Activated B cell treated with CpG ODN at 0.5 μM for 24 hours (primary cell): ENCODE data around the gene ARL14. TPM values are rescaled to one million over a fixed set of nuclear protein-coding genes. Genes with fewer than 3 reads are reported as not detected.

Source experiments
- ATAC-seq: fragments of 200-7000 bp; cut with Tn5 transposase; one replicate; pipeline ENCODE4 v1.10.0; 2021; ENCODE audit warnings: low read depth, mild to moderate bottlenecking, moderate library complexity
- CTCF ChIA-PET: fragments of 350-600 bp; sonication (Branson Sonifier 250); formaldehyde crosslinking; loops from one replicate; lab custom pipeline; 2021; ENCODE audit warnings: antibody characterized with exemption; lab: Charles Lee
- POLR2A ChIA-PET: fragments of 350-600 bp; sonication (Branson Sonifier 250); formaldehyde crosslinking; loops from one replicate; lab custom pipeline; 2021; ENCODE audit warnings: antibody characterized with exemption; lab: Charles Lee
- DNase-seq: peaks from one replicate; pipeline ENCODE4 v3.0.0; 2022
- H3K27ac Mint-ChIP-seq: one replicate; pipeline ENCODE4 v1.8.0; 2020; ENCODE audit warnings: mixed read lengths
- H3K27me3 Mint-ChIP-seq: one replicate; pipeline ENCODE4 v1.8.0; 2021; ENCODE audit warnings: mixed read lengths
- H3K36me3 Mint-ChIP-seq: one replicate; pipeline ENCODE4 v1.8.0; 2021; ENCODE audit warnings: low read depth, mixed read lengths
- H3K4me1 Mint-ChIP-seq: one replicate; pipeline ENCODE4 v1.8.0; 2021; ENCODE audit warnings: mixed read lengths
- H3K4me3 Mint-ChIP-seq: one replicate; pipeline ENCODE4 v1.8.0; 2020; ENCODE audit warnings: mild to moderate bottlenecking, mixed read lengths
- H3K9me3 Mint-ChIP-seq: one replicate; pipeline ENCODE4 v1.8.0; 2020; ENCODE audit warnings: mixed read lengths
- CTCF ChIP-seq: fragments of 200-600 bp; IDR thresholded peaks from one replicate; pipeline ENCODE4 v1.8.0; 2022; ENCODE audit warnings: antibody characterized with exemption, mild to moderate bottlenecking
- intact Hi-C: fragments of 100-400 bp; cut with micrococcal nuclease; formaldehyde crosslinking; loops from one replicate; pipeline ENCODE4 v1.15.1; 2024
- total RNA-seq: library from RNA; stranded (reverse); gene quantifications from 2 replicates; pipeline ENCODE4 v1.2.3, GENCODE V29; 2022

Gene ARL14
- total RNA-seq, 1 donor from 2014 or later, result 0.18 TPM

- CTCF ChIA-PET, result no interaction called here
- no peak for DNase-seq
- Mint-ChIP-seq H3K36me3 (no peaks in the 10 kb centered on the region), H3K4me3 (no peak overlapping the region), H3K27ac (no peak overlapping the region), H3K9me3 (no peaks in the 10 kb centered on the region), H3K27me3 (no peaks in the 10 kb centered on the region), H3K4me1 (peaks cover 7% of the 10 kb centered on the region)
- intact Hi-C loops, result no loop called here
- no peak for TF ChIP-seq CTCF
- POLR2A ChIA-PET, result no interaction called here
- no peak for ATAC-seq
Observed at GRCh38 chr3:160673188-160673587, 3.8 kb upstream of the ARL14 start.

- H3K27me3 Mint-ChIP-seq, result no peaks in the 10 kb centered on the region
- ATAC-seq (no peak), DNase-seq (no peak)
- peaks cover 6% of the 10 kb centered on the region for H3K4me1 Mint-ChIP-seq
- ChIA-PET CTCF (no interaction called here), POLR2A (no interaction called here)
- no peaks in the 10 kb centered on the region for H3K36me3 Mint-ChIP-seq
- H3K9me3 Mint-ChIP-seq, result no peaks in the 10 kb centered on the region
- H3K27ac Mint-ChIP-seq, result no peak overlapping the region
- H3K4me3 Mint-ChIP-seq, result no peak overlapping the region
- no peak for TF ChIP-seq CTCF
- intact Hi-C loops, result no loop called here
Observed at GRCh38 chr3:160675566-160676124, 1.3 kb upstream of the ARL14 start.

- Mint-ChIP-seq H3K27ac (no peak overlapping the region), H3K36me3 (no peaks in the 10 kb centered on the region), H3K4me1 (no peaks in the 10 kb centered on the region), H3K4me3 (no peak overlapping the region), H3K27me3 (no peaks in the 10 kb centered on the region), H3K9me3 (no peaks in the 10 kb centered on the region)
- no peak for TF ChIP-seq CTCF
- DNase-seq, result no peak
- ChIA-PET POLR2A (no interaction called here), CTCF (interaction anchor here (0.6 kb wide), 1 partner anchor 33 kb away, joined by 4 read pairs; no protein-coding TSS in a partner anchor)
- ATAC-seq, result no peak
- intact Hi-C loops, result no loop called here
Observed at GRCh38 chr3:160677459-160677881, 510 bp downstream of the ARL14 start.

GRCh38 chr3:160678292-160678842 is 1.4 kb downstream of the ARL14 start:
- H3K9me3 Mint-ChIP-seq, result no peaks in the 10 kb centered on the region
- POLR2A ChIA-PET, result no interaction called here
- no peak for DNase-seq
- H3K27ac Mint-ChIP-seq, result no peak overlapping the region
- no peak overlapping the region for H3K4me3 Mint-ChIP-seq
- intact Hi-C loops, result no loop called here
- no peak for ATAC-seq
- H3K27me3 Mint-ChIP-seq, result no peaks in the 10 kb centered on the region
- CTCF ChIA-PET, result interaction anchor here (0.9 kb wide), 1 partner anchor 98 kb away, joined by 3 read pairs; no protein-coding TSS in a partner anchor
- no peaks in the 10 kb centered on the region for H3K4me1 Mint-ChIP-seq
- H3K36me3 Mint-ChIP-seq, result no peaks in the 10 kb centered on the region
- TF ChIP-seq CTCF, result no peak

- no peak for DNase-seq
- no peaks in the 10 kb centered on the region for H3K36me3 Mint-ChIP-seq
- H3K9me3 Mint-ChIP-seq, result no peaks in the 10 kb centered on the region
- TF ChIP-seq CTCF, result no peak
- CTCF ChIA-PET, result no interaction called here
- no peak overlapping the region for H3K27ac Mint-ChIP-seq
- no peak overlapping the region for H3K4me3 Mint-ChIP-seq
- H3K4me1 Mint-ChIP-seq, result no peaks in the 10 kb centered on the region
- intact Hi-C loops, result no loop called here
- no peak for ATAC-seq
- no peaks in the 10 kb centered on the region for H3K27me3 Mint-ChIP-seq
- POLR2A ChIA-PET, result no interaction called here
Observed at GRCh38 chr3:160684368-160684740, 7.4 kb downstream of the ARL14 start.
